Osteocyte (in vitro differentiated cells): ENCODE measurements around the gene PZP. TPM values are rescaled to one million over a fixed set of nuclear protein-coding genes. Genes with fewer than 3 reads are reported as not detected.

ENCODE experiments used
- DNase-seq: peaks from one replicate; pipeline ENCODE4 v3.0.0; 2021; ENCODE audit warnings: mixed read lengths; ENCODE audit not compliant: unreplicated experiment; ENCODE audit errors: extremely low spot score
- H3K27ac Mint-ChIP-seq: one replicate; pipeline ENCODE4 v1.8.0; 2021; ENCODE audit warnings: mild to moderate bottlenecking, mixed read lengths; ENCODE audit not compliant: unreplicated experiment
- H3K27me3 Mint-ChIP-seq: one replicate; pipeline ENCODE4 v1.8.0; 2021; ENCODE audit warnings: mixed read lengths; ENCODE audit not compliant: unreplicated experiment
- H3K36me3 Mint-ChIP-seq: one replicate; pipeline ENCODE4 v1.8.0; 2021; ENCODE audit warnings: mixed read lengths; ENCODE audit not compliant: unreplicated experiment
- H3K4me1 Mint-ChIP-seq: one replicate; pipeline ENCODE4 v1.8.0; 2021; ENCODE audit warnings: mixed read lengths; ENCODE audit not compliant: unreplicated experiment
- H3K4me3 Mint-ChIP-seq: one replicate; pipeline ENCODE4 v1.8.0; 2021; ENCODE audit warnings: mild to moderate bottlenecking, moderate library complexity, mixed read lengths; ENCODE audit not compliant: unreplicated experiment
- H3K9me3 Mint-ChIP-seq: one replicate; pipeline ENCODE4 v1.8.0; 2021; ENCODE audit warnings: mixed read lengths; ENCODE audit not compliant: unreplicated experiment
- total RNA-seq: library from RNA; stranded (reverse); gene quantifications from 2 replicates; pipeline ENCODE4 v1.2.1, GENCODE V29; 2021
- TF ChIP-seq, protein P1 (sequence below): fragments of 200-600 bp; sonication (generic); IDR thresholded peaks from 2 replicates; pipeline ENCODE4 v1.5.0; 2021; ENCODE audit warnings: antibody characterized with exemption, mild to moderate bottlenecking, moderate library complexity

Gene PZP
- total RNA-seq, 1 donor from 2014 or later, result not detected

DNA sequence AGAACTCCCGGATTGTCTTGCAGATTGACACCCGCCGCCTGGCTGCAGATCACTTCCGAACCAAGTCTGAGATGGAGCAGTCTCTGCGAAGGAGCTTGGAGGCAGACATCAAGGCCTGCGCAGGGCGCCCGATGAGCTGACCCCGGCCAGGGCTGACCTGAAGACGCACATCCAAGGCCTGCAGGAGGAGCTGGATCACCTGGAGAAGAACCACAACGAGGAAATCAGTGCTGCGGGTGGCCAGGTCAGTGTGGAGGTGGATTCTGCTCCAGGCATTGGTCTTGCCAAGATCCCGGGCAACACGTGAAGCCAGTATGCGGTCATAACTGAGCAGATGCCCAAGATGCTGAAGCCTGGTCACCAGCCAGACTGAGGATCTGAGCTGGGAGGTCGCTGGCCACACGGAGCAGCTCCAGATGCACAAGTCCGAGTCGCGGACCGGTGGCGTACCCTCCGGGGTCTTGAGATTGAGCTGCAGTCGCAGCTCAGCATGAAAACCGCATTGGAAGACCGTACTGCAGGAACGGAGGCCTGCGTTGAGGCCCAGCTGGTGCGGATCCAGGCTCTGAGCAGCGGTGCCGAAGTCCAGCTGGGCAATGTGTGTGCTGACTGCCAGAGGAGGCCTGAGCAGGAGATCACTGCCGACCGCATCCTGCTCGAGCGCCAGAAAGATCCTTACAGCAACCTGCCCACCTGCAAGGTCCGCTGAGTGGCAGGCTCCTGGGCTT, 80.1 kb downstream of the PZP start:
- Mint-ChIP-seq H3K27me3 (no peaks in the 10 kb centered on the region), H3K4me1 (no peaks in the 10 kb centered on the region), H3K36me3 (no peaks in the 10 kb centered on the region), H3K4me3 (no peak overlapping the region), H3K9me3 (peaks cover 14% of the 10 kb centered on the region), H3K27ac (no peak overlapping the region)
- TF ChIP-seq, protein P1, sequence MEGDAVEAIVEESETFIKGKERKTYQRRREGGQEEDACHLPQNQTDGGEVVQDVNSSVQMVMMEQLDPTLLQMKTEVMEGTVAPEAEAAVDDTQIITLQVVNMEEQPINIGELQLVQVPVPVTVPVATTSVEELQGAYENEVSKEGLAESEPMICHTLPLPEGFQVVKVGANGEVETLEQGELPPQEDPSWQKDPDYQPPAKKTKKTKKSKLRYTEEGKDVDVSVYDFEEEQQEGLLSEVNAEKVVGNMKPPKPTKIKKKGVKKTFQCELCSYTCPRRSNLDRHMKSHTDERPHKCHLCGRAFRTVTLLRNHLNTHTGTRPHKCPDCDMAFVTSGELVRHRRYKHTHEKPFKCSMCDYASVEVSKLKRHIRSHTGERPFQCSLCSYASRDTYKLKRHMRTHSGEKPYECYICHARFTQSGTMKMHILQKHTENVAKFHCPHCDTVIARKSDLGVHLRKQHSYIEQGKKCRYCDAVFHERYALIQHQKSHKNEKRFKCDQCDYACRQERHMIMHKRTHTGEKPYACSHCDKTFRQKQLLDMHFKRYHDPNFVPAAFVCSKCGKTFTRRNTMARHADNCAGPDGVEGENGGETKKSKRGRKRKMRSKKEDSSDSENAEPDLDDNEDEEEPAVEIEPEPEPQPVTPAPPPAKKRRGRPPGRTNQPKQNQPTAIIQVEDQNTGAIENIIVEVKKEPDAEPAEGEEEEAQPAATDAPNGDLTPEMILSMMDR, result no peak
- DNase-seq, result no peak

- Mint-ChIP-seq H3K9me3 (peaks cover 14% of the 10 kb centered on the region), H3K4me1 (no peaks in the 10 kb centered on the region), H3K27ac (no peak overlapping the region), H3K36me3 (no peaks in the 10 kb centered on the region), H3K4me3 (no peak overlapping the region), H3K27me3 (no peaks in the 10 kb centered on the region)
- TF ChIP-seq, protein P1, result no peak
- peak; percentile 85 for DNase-seq
Observed at GRCh38 chr12:9127484-9127883, 80.7 kb downstream of the PZP start.

DNA sequence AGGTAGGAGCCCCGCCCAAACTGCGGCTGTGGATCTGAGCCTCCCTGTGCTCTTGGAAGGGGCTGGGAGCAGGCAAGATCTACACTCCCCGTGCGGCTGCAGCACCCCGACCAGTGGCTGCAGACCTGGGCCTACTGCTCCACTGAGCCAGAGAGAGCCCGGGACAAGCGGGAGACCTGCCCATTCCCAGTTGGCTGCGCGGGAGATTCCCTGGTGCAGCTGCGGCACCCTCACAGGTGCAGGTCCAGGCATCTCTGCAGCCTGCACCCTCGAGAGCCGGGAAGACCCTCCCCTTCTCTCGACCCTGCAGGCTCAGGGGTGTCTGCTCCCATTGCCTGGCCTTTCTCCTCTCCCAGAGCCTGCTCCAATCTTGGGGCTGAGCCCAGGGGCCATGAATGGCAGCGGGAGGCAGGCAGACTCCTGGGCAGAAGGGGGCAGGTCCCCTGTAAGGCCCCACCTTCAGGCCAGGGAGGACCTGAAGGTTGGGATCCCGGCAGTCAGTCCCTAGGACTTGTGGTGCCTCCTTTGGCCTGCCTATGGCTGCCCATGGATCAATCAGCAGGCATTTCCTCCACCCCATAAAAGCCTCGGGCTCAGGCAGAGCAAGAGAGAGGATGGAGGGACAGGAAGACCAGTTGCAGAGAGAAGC, 83.7 kb downstream of the PZP start:
- Mint-ChIP-seq H3K4me1 (no peaks in the 10 kb centered on the region), H3K4me3 (no peak overlapping the region), H3K27me3 (no peaks in the 10 kb centered on the region), H3K36me3 (no peaks in the 10 kb centered on the region), H3K9me3 (peaks cover 7% of the 10 kb centered on the region), H3K27ac (no peak overlapping the region)
- TF ChIP-seq, protein P1, result no peak
- DNase-seq, result no peak

GRCh38 chr12:9123781-9124382, 84.3 kb downstream of the PZP start:
- no peaks in the 10 kb centered on the region for H3K27me3 Mint-ChIP-seq
- no peaks in the 10 kb centered on the region for H3K4me1 Mint-ChIP-seq
- H3K9me3 Mint-ChIP-seq, result peaks cover 7% of the 10 kb centered on the region
- DNase-seq, result no peak
- H3K27ac Mint-ChIP-seq, result no peak overlapping the region
- no peak overlapping the region for H3K4me3 Mint-ChIP-seq
- TF ChIP-seq, protein P1, result no peak
- H3K36me3 Mint-ChIP-seq, result no peaks in the 10 kb centered on the region

DNA sequence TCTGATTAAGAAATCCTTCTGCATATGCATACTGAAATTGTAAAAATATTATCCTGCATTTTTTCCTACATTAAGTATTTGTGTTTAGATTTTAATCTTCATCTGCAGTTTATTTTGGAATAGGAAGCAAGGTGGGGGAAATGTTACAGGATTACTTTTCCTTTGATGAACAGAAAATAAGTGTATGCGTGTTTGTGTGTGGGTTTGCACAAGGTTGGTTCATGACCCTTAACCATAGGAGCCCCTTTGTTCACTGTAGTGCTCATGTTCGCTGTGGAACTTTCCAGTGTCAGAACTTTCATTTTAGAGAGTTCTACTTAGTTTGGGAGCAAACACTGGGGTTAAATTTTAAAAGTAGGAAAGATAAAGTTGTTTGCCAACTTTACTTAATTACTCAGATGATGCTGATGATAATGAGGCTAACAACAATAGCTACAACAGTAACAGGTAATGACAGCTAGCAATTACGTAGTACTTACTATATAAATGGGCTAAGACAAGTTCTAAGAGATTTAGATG, 86.0 kb downstream of the PZP start:
- Mint-ChIP-seq H3K4me3 (no peak overlapping the region), H3K27ac (no peak overlapping the region), H3K36me3 (no peaks in the 10 kb centered on the region), H3K27me3 (no peaks in the 10 kb centered on the region), H3K9me3 (no peaks in the 10 kb centered on the region), H3K4me1 (no peaks in the 10 kb centered on the region)
- TF ChIP-seq, protein P1, result no peak
- no peak for DNase-seq
